ENCODE measurements around the gene TRAF2.

DNA sequence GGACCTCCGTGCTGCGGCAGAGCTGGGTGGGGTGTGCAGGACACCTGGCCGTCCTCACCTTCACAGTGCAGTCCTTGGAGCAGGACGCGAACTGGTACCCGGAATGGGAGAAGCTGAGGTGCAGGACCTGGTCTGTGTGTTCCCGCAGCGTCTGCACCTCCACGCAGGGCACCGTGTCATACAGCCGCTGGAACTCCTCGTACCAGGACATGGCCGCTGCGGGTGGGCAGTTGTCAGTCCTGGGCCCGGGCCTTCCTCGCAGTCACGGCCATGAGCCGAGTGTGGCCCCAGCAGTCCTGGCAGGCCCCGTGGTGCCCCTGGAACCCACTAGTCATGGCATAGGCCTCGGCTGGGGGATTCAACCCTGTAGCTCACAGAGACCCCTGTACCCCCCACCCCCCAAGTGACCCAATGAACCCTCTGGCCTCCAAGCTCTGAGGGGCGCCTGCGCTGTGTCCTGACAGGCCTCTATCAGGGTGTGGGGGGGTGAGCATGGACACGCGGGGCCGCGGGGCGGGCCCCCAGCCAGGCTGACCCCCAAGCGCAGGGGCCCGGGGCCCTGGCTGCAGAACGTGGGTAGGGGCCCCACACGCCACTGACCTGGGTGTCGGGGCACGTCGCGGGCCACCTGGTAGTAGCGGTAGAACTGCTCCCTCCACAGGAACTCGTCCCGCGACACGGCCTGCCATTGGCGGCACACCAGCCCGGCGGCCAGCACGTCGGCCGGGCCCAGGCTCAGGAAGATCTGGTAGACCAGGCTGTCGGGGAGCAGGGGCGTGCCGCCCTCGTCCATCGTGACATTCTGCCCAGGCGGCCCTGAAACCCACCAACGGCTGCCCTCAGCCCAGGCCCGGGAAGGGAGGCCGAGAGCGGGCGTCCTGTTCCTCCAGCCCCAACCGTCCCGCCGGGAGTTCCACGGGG, 57.2 kb downstream of the TRAF2 start:
- TF ChIP-seq, protein P1, sequence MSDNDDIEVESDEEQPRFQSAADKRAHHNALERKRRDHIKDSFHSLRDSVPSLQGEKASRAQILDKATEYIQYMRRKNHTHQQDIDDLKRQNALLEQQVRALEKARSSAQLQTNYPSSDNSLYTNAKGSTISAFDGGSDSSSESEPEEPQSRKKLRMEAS (IDR thresholded peaks at IDR 0.05): no peak
- TF ChIP-seq GABPA (IDR thresholded peaks at IDR 0.05 in 1 of 2, conservative IDR thresholded peaks at IDR 0.05 in 1 of 2): no peak
- no peak for TF ChIP-seq TAF1 (conservative IDR thresholded peaks at IDR 0.05)
- TF ChIP-seq, protein P2, sequence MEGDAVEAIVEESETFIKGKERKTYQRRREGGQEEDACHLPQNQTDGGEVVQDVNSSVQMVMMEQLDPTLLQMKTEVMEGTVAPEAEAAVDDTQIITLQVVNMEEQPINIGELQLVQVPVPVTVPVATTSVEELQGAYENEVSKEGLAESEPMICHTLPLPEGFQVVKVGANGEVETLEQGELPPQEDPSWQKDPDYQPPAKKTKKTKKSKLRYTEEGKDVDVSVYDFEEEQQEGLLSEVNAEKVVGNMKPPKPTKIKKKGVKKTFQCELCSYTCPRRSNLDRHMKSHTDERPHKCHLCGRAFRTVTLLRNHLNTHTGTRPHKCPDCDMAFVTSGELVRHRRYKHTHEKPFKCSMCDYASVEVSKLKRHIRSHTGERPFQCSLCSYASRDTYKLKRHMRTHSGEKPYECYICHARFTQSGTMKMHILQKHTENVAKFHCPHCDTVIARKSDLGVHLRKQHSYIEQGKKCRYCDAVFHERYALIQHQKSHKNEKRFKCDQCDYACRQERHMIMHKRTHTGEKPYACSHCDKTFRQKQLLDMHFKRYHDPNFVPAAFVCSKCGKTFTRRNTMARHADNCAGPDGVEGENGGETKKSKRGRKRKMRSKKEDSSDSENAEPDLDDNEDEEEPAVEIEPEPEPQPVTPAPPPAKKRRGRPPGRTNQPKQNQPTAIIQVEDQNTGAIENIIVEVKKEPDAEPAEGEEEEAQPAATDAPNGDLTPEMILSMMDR (IDR thresholded peaks at IDR 0.05; ENCODE audit: low read depth, low read length, missing input control): no peak
- no peak for TF ChIP-seq FOXA1 (IDR thresholded peaks at IDR 0.05)
- TF ChIP-seq, protein P3, sequence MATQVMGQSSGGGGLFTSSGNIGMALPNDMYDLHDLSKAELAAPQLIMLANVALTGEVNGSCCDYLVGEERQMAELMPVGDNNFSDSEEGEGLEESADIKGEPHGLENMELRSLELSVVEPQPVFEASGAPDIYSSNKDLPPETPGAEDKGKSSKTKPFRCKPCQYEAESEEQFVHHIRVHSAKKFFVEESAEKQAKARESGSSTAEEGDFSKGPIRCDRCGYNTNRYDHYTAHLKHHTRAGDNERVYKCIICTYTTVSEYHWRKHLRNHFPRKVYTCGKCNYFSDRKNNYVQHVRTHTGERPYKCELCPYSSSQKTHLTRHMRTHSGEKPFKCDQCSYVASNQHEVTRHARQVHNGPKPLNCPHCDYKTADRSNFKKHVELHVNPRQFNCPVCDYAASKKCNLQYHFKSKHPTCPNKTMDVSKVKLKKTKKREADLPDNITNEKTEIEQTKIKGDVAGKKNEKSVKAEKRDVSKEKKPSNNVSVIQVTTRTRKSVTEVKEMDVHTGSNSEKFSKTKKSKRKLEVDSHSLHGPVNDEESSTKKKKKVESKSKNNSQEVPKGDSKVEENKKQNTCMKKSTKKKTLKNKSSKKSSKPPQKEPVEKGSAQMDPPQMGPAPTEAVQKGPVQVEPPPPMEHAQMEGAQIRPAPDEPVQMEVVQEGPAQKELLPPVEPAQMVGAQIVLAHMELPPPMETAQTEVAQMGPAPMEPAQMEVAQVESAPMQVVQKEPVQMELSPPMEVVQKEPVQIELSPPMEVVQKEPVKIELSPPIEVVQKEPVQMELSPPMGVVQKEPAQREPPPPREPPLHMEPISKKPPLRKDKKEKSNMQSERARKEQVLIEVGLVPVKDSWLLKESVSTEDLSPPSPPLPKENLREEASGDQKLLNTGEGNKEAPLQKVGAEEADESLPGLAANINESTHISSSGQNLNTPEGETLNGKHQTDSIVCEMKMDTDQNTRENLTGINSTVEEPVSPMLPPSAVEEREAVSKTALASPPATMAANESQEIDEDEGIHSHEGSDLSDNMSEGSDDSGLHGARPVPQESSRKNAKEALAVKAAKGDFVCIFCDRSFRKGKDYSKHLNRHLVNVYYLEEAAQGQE (IDR thresholded peaks at IDR 0.05): peak; percentile 10
- TF ChIP-seq NR2F2 (IDR thresholded peaks at IDR 0.05): no peak
- no peak for TF ChIP-seq YY1 (IDR thresholded peaks at IDR 0.05)
- TF ChIP-seq RAD21 (IDR thresholded peaks at IDR 0.05): peak in 1 of 2 donors; percentile 11
- TF ChIP-seq, protein P4, sequence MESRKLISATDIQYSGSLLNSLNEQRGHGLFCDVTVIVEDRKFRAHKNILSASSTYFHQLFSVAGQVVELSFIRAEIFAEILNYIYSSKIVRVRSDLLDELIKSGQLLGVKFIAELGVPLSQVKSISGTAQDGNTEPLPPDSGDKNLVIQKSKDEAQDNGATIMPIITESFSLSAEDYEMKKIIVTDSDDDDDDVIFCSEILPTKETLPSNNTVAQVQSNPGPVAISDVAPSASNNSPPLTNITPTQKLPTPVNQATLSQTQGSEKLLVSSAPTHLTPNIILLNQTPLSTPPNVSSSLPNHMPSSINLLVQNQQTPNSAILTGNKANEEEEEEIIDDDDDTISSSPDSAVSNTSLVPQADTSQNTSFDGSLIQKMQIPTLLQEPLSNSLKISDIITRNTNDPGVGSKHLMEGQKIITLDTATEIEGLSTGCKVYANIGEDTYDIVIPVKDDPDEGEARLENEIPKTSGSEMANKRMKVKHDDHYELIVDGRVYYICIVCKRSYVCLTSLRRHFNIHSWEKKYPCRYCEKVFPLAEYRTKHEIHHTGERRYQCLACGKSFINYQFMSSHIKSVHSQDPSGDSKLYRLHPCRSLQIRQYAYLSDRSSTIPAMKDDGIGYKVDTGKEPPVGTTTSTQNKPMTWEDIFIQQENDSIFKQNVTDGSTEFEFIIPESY (IDR thresholded peaks at IDR 0.05): no peak
- no peak for TF ChIP-seq EGR1 (IDR thresholded peaks at IDR 0.05; ENCODE audit: low read depth in 2 of 2)
- TF ChIP-seq SP1 (IDR thresholded peaks at IDR 0.05): no peak
